DOHH2 (cell line): ENCODE data around the gene GPC6.

ENCODE experiments used
- H3F3A ChIP-seq: fragments of 200-600 bp; sonication (generic), shearing (Covaris generic); 2 replicates; pipeline ENCODE4 v1.6.0; 2016; ENCODE audit warnings: antibody characterized with exemption, mild to moderate bottlenecking; ENCODE audit not compliant: control insufficient read depth, insufficient read depth
- H3K27ac ChIP-seq: fragments of 200-600 bp; sonication (generic); 2 replicates; pipeline ENCODE4 v1.5.1; 2014; ENCODE audit warnings: low read depth, mild to moderate bottlenecking, low read length, moderate library complexity
- H3K27me3 ChIP-seq: fragments of 200-600 bp; sonication (generic); 2 replicates; pipeline ENCODE4 v1.6.1; 2014; ENCODE audit warnings: mild to moderate bottlenecking, low read length, mixed read lengths; ENCODE audit not compliant: control insufficient read depth
- H3K36me3 ChIP-seq: fragments of 200-600 bp; sonication (generic); 2 replicates; pipeline ENCODE4 v1.6.1; 2014; ENCODE audit warnings: mild to moderate bottlenecking, low read length, moderate library complexity, mixed read lengths; ENCODE audit not compliant: control insufficient read depth
- H3K4me1 ChIP-seq: fragments of 200-600 bp; sonication (generic); 2 replicates; pipeline ENCODE4 v1.6.1; 2014; ENCODE audit warnings: mild to moderate bottlenecking, low read length, mixed read lengths; ENCODE audit not compliant: control insufficient read depth
- H3K4me2 ChIP-seq: fragments of 200-600 bp; sonication (generic); 2 replicates; pipeline ENCODE4 v1.6.0; 2014; ENCODE audit warnings: mild to moderate bottlenecking, low read length, moderate library complexity
- H3K4me3 ChIP-seq: fragments of 200-600 bp; sonication (generic); 2 replicates; pipeline ENCODE4 v1.5.1; 2014; ENCODE audit warnings: mild to moderate bottlenecking, low read length, mixed read lengths
- H3K79me2 ChIP-seq: fragments of 200-600 bp; sonication (generic); 2 replicates; pipeline ENCODE4 v1.6.1; 2014; ENCODE audit warnings: mild to moderate bottlenecking, low read length, mixed read lengths; ENCODE audit not compliant: control insufficient read depth
- H3K9me2 ChIP-seq: fragments of 200-600 bp; sonication (generic); replicated peaks from 2 replicates; pipeline ENCODE4 v1.6.1; 2014; ENCODE audit warnings: mild to moderate bottlenecking, low read length, mixed read lengths; ENCODE audit not compliant: control insufficient read depth
- H3K9me3 ChIP-seq: fragments of 200-600 bp; sonication (generic); 2 replicates; pipeline ENCODE4 v1.6.1; 2014; ENCODE audit warnings: antibody characterized with exemption, low read length, mixed read lengths; ENCODE audit not compliant: control insufficient read depth, insufficient read depth
- H4K20me1 ChIP-seq: fragments of 200-600 bp; sonication (generic); 2 replicates; pipeline ENCODE4 v1.6.0; 2014; ENCODE audit warnings: low read depth, mild to moderate bottlenecking, antibody characterized with exemption, low read length, moderate library complexity; ENCODE audit not compliant: control insufficient read depth, insufficient read depth
- EZH2phosphoT487 ChIP-seq: fragments of 200-600 bp; sonication (generic); IDR thresholded peaks from 2 replicates; pipeline ENCODE4 v1.6.1; 2017; ENCODE audit warnings: borderline replicate concordance, mild to moderate bottlenecking, antibody characterized with exemption, low read length, moderate library complexity, mixed read lengths
- TF ChIP-seq, protein P1 (sequence below): fragments of 200-600 bp; sonication (generic); IDR thresholded peaks from one replicate; pipeline ENCODE4 v1.5.1; 2014; ENCODE audit warnings: antibody characterized with exemption, mild to moderate bottlenecking, low read depth, low read length; ENCODE audit not compliant: poor library complexity, severe bottlenecking

The GPC6 gene

DNA sequence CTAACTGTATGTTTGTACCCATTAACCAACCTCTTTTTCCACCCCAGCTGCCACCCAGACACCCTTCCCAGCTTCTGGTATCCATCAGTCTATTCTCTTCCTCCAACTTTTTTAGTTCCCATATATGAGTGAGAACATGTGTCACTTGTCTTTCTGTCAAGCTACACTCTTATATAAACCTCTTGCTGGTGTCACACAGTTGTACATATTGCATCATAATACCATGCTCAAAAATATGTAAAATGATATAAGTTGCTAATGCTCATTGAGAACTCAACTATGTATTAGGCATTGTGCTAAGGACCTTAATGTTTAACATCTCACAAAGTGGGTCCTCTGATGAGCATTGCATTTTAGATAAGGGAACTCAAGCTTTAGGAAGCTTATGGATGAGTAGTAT is 395.4 kb downstream of the GPC6 start:
- no peaks in the 10 kb centered on the region for H3K4me1 ChIP-seq
- H3K9me3 ChIP-seq = no peaks in the 10 kb centered on the region
- H4K20me1 ChIP-seq = no peaks in the 10 kb centered on the region
- H3F3A ChIP-seq = no peaks in the 10 kb centered on the region
- no peak overlapping the region for H3K27ac ChIP-seq
- no peak for TF ChIP-seq EZH2phosphoT487
- TF ChIP-seq, protein P1, sequence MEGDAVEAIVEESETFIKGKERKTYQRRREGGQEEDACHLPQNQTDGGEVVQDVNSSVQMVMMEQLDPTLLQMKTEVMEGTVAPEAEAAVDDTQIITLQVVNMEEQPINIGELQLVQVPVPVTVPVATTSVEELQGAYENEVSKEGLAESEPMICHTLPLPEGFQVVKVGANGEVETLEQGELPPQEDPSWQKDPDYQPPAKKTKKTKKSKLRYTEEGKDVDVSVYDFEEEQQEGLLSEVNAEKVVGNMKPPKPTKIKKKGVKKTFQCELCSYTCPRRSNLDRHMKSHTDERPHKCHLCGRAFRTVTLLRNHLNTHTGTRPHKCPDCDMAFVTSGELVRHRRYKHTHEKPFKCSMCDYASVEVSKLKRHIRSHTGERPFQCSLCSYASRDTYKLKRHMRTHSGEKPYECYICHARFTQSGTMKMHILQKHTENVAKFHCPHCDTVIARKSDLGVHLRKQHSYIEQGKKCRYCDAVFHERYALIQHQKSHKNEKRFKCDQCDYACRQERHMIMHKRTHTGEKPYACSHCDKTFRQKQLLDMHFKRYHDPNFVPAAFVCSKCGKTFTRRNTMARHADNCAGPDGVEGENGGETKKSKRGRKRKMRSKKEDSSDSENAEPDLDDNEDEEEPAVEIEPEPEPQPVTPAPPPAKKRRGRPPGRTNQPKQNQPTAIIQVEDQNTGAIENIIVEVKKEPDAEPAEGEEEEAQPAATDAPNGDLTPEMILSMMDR = no peak
- no peaks in the 10 kb centered on the region for H3K27me3 ChIP-seq
- no peaks in the 10 kb centered on the region for H3K79me2 ChIP-seq
- H3K4me3 ChIP-seq = no peak overlapping the region
- H3K36me3 ChIP-seq = no peaks in the 10 kb centered on the region
- no peak overlapping the region for H3K4me2 ChIP-seq
- H3K9me2 ChIP-seq = no peaks in the 10 kb centered on the region

DNA sequence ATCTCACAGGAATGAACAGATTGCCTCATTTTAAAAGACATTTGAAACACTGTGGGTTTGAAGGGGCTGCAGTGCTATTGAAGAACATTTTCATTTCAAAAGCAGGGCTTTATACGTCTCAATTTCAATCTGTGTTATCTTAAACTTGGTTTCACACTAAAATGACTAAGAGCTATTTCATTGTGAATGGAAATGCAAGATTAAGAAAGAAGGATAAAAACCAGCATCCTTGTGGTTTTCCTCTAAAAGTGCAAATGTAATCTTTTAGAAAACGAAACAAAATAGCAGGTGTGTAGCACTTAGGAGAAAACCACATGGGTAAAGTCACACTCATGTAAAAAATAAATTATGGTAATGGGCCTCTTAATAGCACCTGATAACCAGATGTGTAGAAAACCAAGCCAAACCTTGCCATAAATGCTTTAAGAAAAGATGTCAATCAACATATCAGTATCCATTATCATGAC is 397.7 kb downstream of the GPC6 start:
- no peaks in the 10 kb centered on the region for H3K27me3 ChIP-seq
- TF ChIP-seq, protein P1 = no peak
- no peak for TF ChIP-seq EZH2phosphoT487
- no peak overlapping the region for H3K4me2 ChIP-seq
- no peaks in the 10 kb centered on the region for H3F3A ChIP-seq
- H4K20me1 ChIP-seq = no peaks in the 10 kb centered on the region
- no peak overlapping the region for H3K4me3 ChIP-seq
- H3K27ac ChIP-seq = no peak overlapping the region
- no peaks in the 10 kb centered on the region for H3K79me2 ChIP-seq
- no peaks in the 10 kb centered on the region for H3K9me3 ChIP-seq
- no peaks in the 10 kb centered on the region for H3K36me3 ChIP-seq
- H3K9me2 ChIP-seq = no peaks in the 10 kb centered on the region
- no peaks in the 10 kb centered on the region for H3K4me1 ChIP-seq

DNA sequence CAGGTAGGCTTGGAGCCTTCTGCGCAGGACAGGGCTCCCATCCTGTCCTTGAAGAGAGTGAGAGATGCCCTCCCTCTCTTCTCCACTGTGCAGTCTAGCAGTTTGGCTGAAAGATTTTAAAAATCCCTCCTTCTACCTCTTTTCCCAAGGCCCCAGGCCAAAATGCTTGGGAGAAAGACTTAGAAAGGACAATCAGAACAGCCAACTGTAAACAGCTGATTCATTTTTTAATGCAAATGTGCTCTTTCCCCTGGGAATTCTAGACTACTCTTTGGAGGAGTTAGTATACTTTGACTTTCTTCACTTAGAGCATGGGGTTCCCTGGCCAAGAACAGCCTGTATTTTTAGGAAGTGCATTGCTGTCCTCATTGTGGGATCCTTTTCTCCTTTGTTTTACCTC is 398.9 kb downstream of the GPC6 start:
- Histone ChIP-seq H3K27ac (no peak overlapping the region), H3K79me2 (no peaks in the 10 kb centered on the region), H3K36me3 (no peaks in the 10 kb centered on the region), H3K4me1 (no peaks in the 10 kb centered on the region), H3K9me2 (no peaks in the 10 kb centered on the region), H3K4me2 (no peak overlapping the region), H3F3A (no peaks in the 10 kb centered on the region), H4K20me1 (no peaks in the 10 kb centered on the region), H3K27me3 (no peaks in the 10 kb centered on the region), H3K9me3 (no peaks in the 10 kb centered on the region), H3K4me3 (no peak overlapping the region)
- TF ChIP-seq EZH2phosphoT487 = no peak
- TF ChIP-seq, protein P1 = no peak
